H1 (cell line): ENCODE data around the gene TNNC1. TPM values are rescaled to one million over a fixed set of nuclear protein-coding genes. Genes with fewer than 3 reads are reported as not detected.

Experiments
- CTCF ChIA-PET: fragments of 300-600 bp; sonication (Branson Sonifier 250); formaldehyde crosslinking; loops from one replicate; lab custom pipeline; 2021; ENCODE audit not compliant: partially characterized antibody; lab: Charles Lee
- POLR2A ChIA-PET: fragments of 300-600 bp; sonication (Branson Sonifier 250); formaldehyde crosslinking; loops from one replicate; lab custom pipeline; 2021; ENCODE audit warnings: inconsistent platforms; ENCODE audit not compliant: partially characterized antibody; lab: Charles Lee
- DNase-seq, 2 experiments: peaks; one replicate each; pipeline versions ENCODE4 v3.0.0 to v3.0.0-alpha.2; 2010 to 2022; ENCODE audit warnings: low spot score in 2 of 2, low read depth in 1 of 2, mixed read lengths in 1 of 2
- FAIRE-seq: peaks from 2 replicates; lab custom pipeline; 2011; peaks lifted over from hg19 to GRCh38; lab: Jason Lieb, UNC
- H2AFZ ChIP-seq: 2 replicates; pipeline ENCODE4 v1.8.1; 2012; ENCODE audit warnings: low read length, inconsistent platforms
- H2AK5ac ChIP-seq: 2 replicates; pipeline ENCODE4 v1.6.1; 2013; ENCODE audit warnings: low read depth, low read length
- H2BK120ac ChIP-seq: replicated peaks from 2 replicates; pipeline ENCODE3; 2013; ENCODE audit warnings: low read depth, low read length, inconsistent platforms
- H2BK12ac ChIP-seq: 2 replicates; pipeline ENCODE4 v1.6.1; 2013; ENCODE audit warnings: low read depth, low read length
- H2BK15ac ChIP-seq: 2 replicates; pipeline ENCODE4 v1.6.1; 2013; ENCODE audit warnings: low read length
- H2BK20ac ChIP-seq: 2 replicates; pipeline ENCODE4 v1.6.1; 2013; ENCODE audit warnings: low read length
- H2BK5ac ChIP-seq: 2 replicates; pipeline ENCODE4 v1.6.1; 2013; ENCODE audit warnings: low read depth, low read length
- H3K14ac ChIP-seq: 2 replicates; pipeline ENCODE4 v1.6.1; 2013; ENCODE audit warnings: inconsistent platforms; ENCODE audit not compliant: insufficient read length
- H3K18ac ChIP-seq: 2 replicates; pipeline ENCODE4 v1.6.1; 2013; ENCODE audit warnings: low read length; ENCODE audit errors: extremely low read depth
- H3K23ac ChIP-seq: 2 replicates; pipeline ENCODE4 v1.6.1; 2013; ENCODE audit warnings: inconsistent platforms; ENCODE audit not compliant: insufficient read length
- H3K23me2 ChIP-seq: 2 replicates; pipeline ENCODE4 v1.6.1; 2013; ENCODE audit warnings: low read depth, low read length
- H3K27ac ChIP-seq: 2 replicates; pipeline ENCODE4 v1.6.1; 2011; ENCODE audit warnings: low read depth, low read length, inconsistent platforms
- H3K27me3 ChIP-seq, 4 experiments: replicated peaks in 1 of 4; 1 replicate in 1 of 4; 2 replicates in 3 of 4; pipeline versions ENCODE4 v1.6.1 to v1.8.1; 2011 to 2013; ENCODE audit warnings: low read length in 3 of 4, mild to moderate bottlenecking in 3 of 4, inconsistent platforms in 2 of 4, mixed read lengths in 2 of 4, moderate library complexity in 1 of 4; ENCODE audit not compliant: control insufficient read depth in 3 of 4, insufficient read depth in 3 of 4; ENCODE audit errors: extremely low read depth in 1 of 4
- H3K36me3 ChIP-seq, 4 experiments: 2 replicates each; pipeline versions ENCODE4 v1.6.1 to v1.8.1; 2011 to 2013; ENCODE audit warnings: mild to moderate bottlenecking in 4 of 4, low read length in 3 of 4, moderate library complexity in 2 of 4, control low read depth in 1 of 4, inconsistent platforms in 1 of 4; ENCODE audit not compliant: insufficient read depth in 4 of 4, control insufficient read depth in 2 of 4
- H3K4ac ChIP-seq: replicated peaks from 2 replicates; pipeline ENCODE3; 2013; ENCODE audit warnings: low read length, low read depth, mixed read lengths, inconsistent platforms; ENCODE audit not compliant: insufficient read length
- H3K4me1 ChIP-seq, 4 experiments: replicated peaks in 1 of 4; 1 replicate in 1 of 4; 2 replicates in 3 of 4; pipeline versions ENCODE4 v1.6.1 to v1.8.1; 2011 to 2013; ENCODE audit warnings: low read length in 3 of 4, inconsistent platforms in 2 of 4, mixed read lengths in 1 of 4; ENCODE audit not compliant: insufficient read depth in 4 of 4, control insufficient read depth in 3 of 4
- H3K4me2 ChIP-seq, 2 experiments: 2 replicates each; pipeline versions ENCODE4 v1.6.1 to v1.8.1; 2011 to 2013; ENCODE audit warnings: low read depth in 2 of 2, low read length in 2 of 2, control low read depth in 1 of 2, inconsistent platforms in 1 of 2, mild to moderate bottlenecking in 1 of 2; ENCODE audit not compliant: insufficient read depth in 1 of 2
- H3K4me3 ChIP-seq, 4 experiments: fragments of 200-600, 300-600 bp in 1 of 4; sonication (generic), shearing (Covaris generic), sonication (Bioruptor Twin) in 1 of 4; 2 replicates each; pipeline versions ENCODE4 v1.5.1 to v1.8.1; 2011 to 2016; ENCODE audit warnings: low read length in 4 of 4, low read depth in 3 of 4, control low read depth in 2 of 4, inconsistent platforms in 2 of 4, mild to moderate bottlenecking in 2 of 4, mixed read lengths in 1 of 4, moderate library complexity in 1 of 4; ENCODE audit not compliant: insufficient read depth in 2 of 4; ENCODE audit errors: extremely low read depth in 1 of 4
- H3K56ac ChIP-seq: replicated peaks from 2 replicates; pipeline ENCODE3; 2013; ENCODE audit warnings: low read depth, mild to moderate bottlenecking, mixed read lengths, low read length, inconsistent platforms; ENCODE audit not compliant: insufficient read length
- H3K79me1 ChIP-seq: 2 replicates; pipeline ENCODE4 v1.6.1; 2013; ENCODE audit warnings: low read depth, low read length, control low read depth
- H3K79me2 ChIP-seq, 2 experiments: 2 replicates each; pipeline versions ENCODE4 v1.6.1 to v1.8.1; 2012 to 2013; ENCODE audit warnings: low read length in 2 of 2, mild to moderate bottlenecking in 2 of 2, inconsistent platforms in 1 of 2; ENCODE audit not compliant: insufficient read depth in 2 of 2, control insufficient read depth in 1 of 2
- H3K9ac ChIP-seq, 4 experiments: replicated peaks in 1 of 4; 1 replicate in 1 of 4; 2 replicates in 3 of 4; pipeline versions ENCODE4 v1.6.1 to v1.8.1; 2011 to 2013; ENCODE audit warnings: low read depth in 3 of 4, low read length in 3 of 4, control low read depth in 2 of 4, mild to moderate bottlenecking in 2 of 4, moderate library complexity in 2 of 4, inconsistent platforms in 1 of 4; ENCODE audit errors: extremely low read depth in 1 of 4
- H3K9me3 ChIP-seq, 2 experiments: 2 replicates each; pipeline versions ENCODE4 v1.6.1 to v1.8.1; 2012 to 2013; ENCODE audit warnings: mild to moderate bottlenecking in 2 of 2, moderate library complexity in 2 of 2, control low read depth in 1 of 2, inconsistent platforms in 1 of 2, low read depth in 1 of 2, low read length in 1 of 2, mixed read lengths in 1 of 2; ENCODE audit not compliant: insufficient read depth in 2 of 2
- H4K20me1 ChIP-seq, 2 experiments: replicated peaks in 1 of 2; 2 replicates each; pipeline versions ENCODE3 to v1.8.1; 2011 to 2013; ENCODE audit warnings: inconsistent platforms in 2 of 2, low read length in 2 of 2, mild to moderate bottlenecking in 1 of 2; ENCODE audit not compliant: insufficient read depth in 2 of 2, control insufficient read depth in 1 of 2
- H4K5ac ChIP-seq: 2 replicates; pipeline ENCODE4 v1.6.1; 2013; ENCODE audit warnings: low read length, low read depth, mixed read lengths, inconsistent platforms; ENCODE audit not compliant: insufficient read length
- H4K8ac ChIP-seq: 2 replicates; pipeline ENCODE4 v1.8.0; 2013; ENCODE audit warnings: mild to moderate bottlenecking, moderate library complexity, low read length, inconsistent platforms; ENCODE audit not compliant: insufficient read depth; ENCODE audit errors: extremely low read depth
- H4K91ac ChIP-seq: replicated peaks from 2 replicates; pipeline ENCODE3; 2013; ENCODE audit warnings: low read length, mixed read lengths, inconsistent platforms; ENCODE audit not compliant: insufficient read length
- BCL11A ChIP-seq, 2 experiments: IDR thresholded peaks; one replicate each; pipeline ENCODE4 v1.6.1; 2011; ENCODE audit warnings: low read depth in 2 of 2, low read length in 2 of 2, mild to moderate bottlenecking in 2 of 2
- BRCA1 ChIP-seq: IDR thresholded peaks from 2 replicates; pipeline ENCODE4 v1.6.1; 2012; ENCODE audit warnings: low read depth, low read length, improper control_type of control experiment
- CREB1 ChIP-seq: IDR thresholded peaks from 2 replicates; pipeline ENCODE4 v1.6.1; 2012; ENCODE audit warnings: inconsistent platforms
- CTBP2 ChIP-seq: IDR thresholded peaks from 2 replicates; pipeline ENCODE4 v1.7.0; 2011; ENCODE audit warnings: borderline replicate concordance, mild to moderate bottlenecking, moderate library complexity, mixed read lengths, low read length; ENCODE audit not compliant: insufficient read depth, insufficient read length
- E2F6 ChIP-seq: IDR thresholded peaks from 2 replicates; pipeline ENCODE4 v1.6.1; 2012; ENCODE audit warnings: inconsistent platforms
- GABPA ChIP-seq: IDR thresholded peaks from 2 replicates; pipeline ENCODE4 v1.6.1; 2011; ENCODE audit warnings: mild to moderate bottlenecking, low read length, moderate library complexity, borderline replicate concordance; ENCODE audit not compliant: insufficient read depth
- TAF1 ChIP-seq: IDR thresholded peaks from 2 replicates; pipeline ENCODE4 v1.6.1; 2011; ENCODE audit warnings: mild to moderate bottlenecking, low read depth, low read length
- TBP ChIP-seq: IDR thresholded peaks from 2 replicates; pipeline ENCODE4 v1.6.1; 2011; ENCODE audit warnings: low read depth, low read length, improper control_type of control experiment
- TCF12 ChIP-seq: IDR thresholded peaks from 2 replicates; pipeline ENCODE4 v1.6.1; 2011; ENCODE audit warnings: low read depth, mild to moderate bottlenecking, low read length
- WGBS, 2 experiments: shearing (Covaris generic) in 1 of 2; methylation state at CpG; one replicate each; pipeline versions ENCODE4 v1.1.6 to v1.1.7; 2013 to 2015; ENCODE audit warnings: low lambda C conversion rate in 2 of 2, mixed read lengths in 2 of 2, inconsistent platforms in 1 of 2, low coverage in 1 of 2, missing lambda C conversion rate in 1 of 2; ENCODE audit not compliant: insufficient replicate concordance in 2 of 2, insufficient coverage in 1 of 2, insufficient read length in 1 of 2; ENCODE audit errors: extremely low coverage in 1 of 2, missing lambda C conversion rate in 1 of 2; 5-methylcytosine and 5-hydroxymethylcytosine counted together
- polyA plus RNA-seq, 7 experiments: library from polyadenylated mRNA; depleted of rRNA in 3 of 7; stranded (reverse) in 5 of 7; unstranded in 2 of 7; fragments of >200 nt in 5 of 7; fragments of 200-250 nt in 2 of 7; gene quantifications; 1 replicate in 5 of 7; 2 replicates in 1 of 7; 4 replicates in 1 of 7; pipeline versions ENCODE4 v1.2.1 to v1.2.3, GENCODE V29; 2011 to 2013; ENCODE audit warnings: missing spikeins in 2 of 7, mixed read lengths in 2 of 7
- total RNA-seq: library from RNA; stranded (reverse); fragmentation: NEBNext Ultra II Directional; extraction: Animal tissue kit (Norgen Biotek cat#: 25700); gene quantifications from 2 replicates; pipeline ENCODE4 v1.2.1, GENCODE V29; 2021

TNNC1 gene
- total and polyA plus RNA-seq, 2 of the 8 experiments (the other 6 are each of a cell fraction or from before 2014, with no cell fraction given): 5.8 to 16.4 TPM

- Histone ChIP-seq H4K20me1 (no peaks in the 10 kb centered on the region), H3K14ac (no peak within 1 kb of the TSS), H2BK120ac (no peak within 1 kb of the TSS), H3K4me1 (peaks cover 0 to 14% (median 7%) of the 10 kb centered on the region in 4 experiments; a peak in 5 of 7 replicates), H3K9me3 (no peaks in the 10 kb centered on the region), H2BK20ac (no peak within 1 kb of the TSS), H3K4ac (no peak within 1 kb of the TSS), H3K18ac (peak within 1 kb of the TSS; percentile 26), H3K4me2 (peak within 1 kb of the TSS; percentile 40 to 59), H3K79me1 (peaks cover 3% of the 10 kb centered on the region; the same call in 1 of the 2 replicates), H2BK12ac (peak within 1 kb of the TSS; percentile 96; the same call in 1 of the 2 replicates), H2BK5ac (peak within 1 kb of the TSS; percentile 87; the same call in 1 of the 2 replicates), H3K27me3 (0 out of 7 replicates have a peak, but pooled peaks cover 0 to 2% (median 0%) of the 10 kb centered on the region in 4 experiments), H3K79me2 (no peaks in the 10 kb centered on the region), H4K91ac (peak within 1 kb of the TSS; percentile 5), H3K9ac (0 out of 7 replicates have a peak within 1 kb of the TSS, but pooled peaks of 1 of the 4 experiments have one; percentile 11), H2AFZ (no peak within 1 kb of the TSS), H4K5ac (peak within 1 kb of the TSS; percentile 41), H3K23me2 (peaks cover 4% of the 10 kb centered on the region; the same call in 1 of the 2 replicates), H2BK15ac (peak within 1 kb of the TSS; percentile 99; the same call in 1 of the 2 replicates), H2AK5ac (peak within 1 kb of the TSS; percentile 98), H3K56ac (no peak within 1 kb of the TSS), H3K27ac (no peak within 1 kb of the TSS), H3K36me3 (no peaks in the 10 kb centered on the region), H3K23ac (no peak within 1 kb of the TSS), H3K4me3 (peak within 1 kb of the TSS in 1 of 4 experiments; percentile 38; a peak in 2 of 8 replicates), H4K8ac (peak within 1 kb of the TSS; percentile 30)
- no peak for FAIRE-seq
- 47% methylated on average over 12 of the region's 19 CpGs; no CpG with 5 or more reads in 1 of the 2 experiments for WGBS, 2 experiments
- DNase-seq: peak; percentile 56 to 87
- POLR2A ChIA-PET: interaction anchor here (0.6 to 12.3 kb wide), 9 partner anchors 8 to 774 kb away, joined by 3 to 112 read pairs (median 3); partner anchors contain the start of genes RPL29, TNNC1 and UQCC5
- CTCF ChIA-PET: interaction anchor here (1.0 to 12.8 kb wide), 26 partner anchors 8 to 376 kb away, joined by 3 to 109 read pairs (median 4); partner anchors contain the start of genes TLR9 and TNNC1
- TF ChIP-seq CTBP2 (no peak), TCF12 (no peak), TAF1 (peak; percentile 75), TBP (peak; percentile 92), BRCA1 (no peak), E2F6 (peak; percentile 91), CREB1 (0 out of 2 replicates have a peak, but pooled peaks have one; percentile 15), GABPA (peak; percentile 28; the same call in 1 of the 2 replicates), BCL11A (IDR thresholded peaks at IDR 0.05; ENCODE audit: low read depth in 2 of 2, low read length in 2 of 2) (no peak)
Measured at GRCh38 chr3:52444860-52445793, 8.7 kb downstream of the TNNC1 start, which contains the start of gene SEMA3G. TSS of gene SEMA3G (minus strand) at chr3:52445103. CDS start at chr3:52445027, 76 bp downstream.
